Esophagus squamous epithelium (tissue), 5 donors: Measurements from ENCODE around the gene GNB2. TPM values are rescaled to one million over a fixed set of nuclear protein-coding genes. Genes with fewer than 3 reads are reported as not detected.

Experiments
- DNase-seq: peaks from one replicate; lab custom pipeline; 2025; lab: John Stamatoyannopoulos, UW
- H3K27ac ChIP-seq, 4 donors: fragments of 200-600 bp; sonication (generic); one replicate each; pipeline ENCODE4 v1.5.1; 2016 to 2019; ENCODE audit warnings: mild to moderate bottlenecking in 1 of 4
- H3K27me3 ChIP-seq, 4 donors: fragments of 200-600 bp; sonication (generic); 1 replicate in 3 of 4; 2 replicates in 1 of 4; pipeline versions ENCODE4 v1.5.1 to v1.6.0; 2017 to 2021; ENCODE audit warnings: antibody characterized with exemption in 1 of 4
- H3K36me3 ChIP-seq, 3 donors: fragments of 200-600 bp; sonication (generic); one replicate each; pipeline ENCODE4 v1.5.1; 2016 to 2019
- H3K4me1 ChIP-seq, 3 donors: fragments of 200-600 bp; sonication (generic); one replicate each; pipeline ENCODE4 v1.5.1; 2017 to 2019
- H3K4me3 ChIP-seq, 4 donors: fragments of 200-600 bp; sonication (generic); 1 replicate in 3 of 4; 2 replicates in 1 of 4; pipeline ENCODE4 v1.5.1; 2016 to 2019; ENCODE audit warnings: mild to moderate bottlenecking in 2 of 4, moderate library complexity in 1 of 4
- H3K9me3 ChIP-seq, 3 donors: fragments of 200-600 bp; sonication (generic); one replicate each; pipeline ENCODE4 v1.5.1; 2016 to 2019
- CTCF ChIP-seq, 6 experiments: fragments of 450-650 bp in 4 of 6; fragments of 200-600 bp in 2 of 6; sonication (generic) in 2 of 6; IDR thresholded peaks; one replicate each; pipeline ENCODE4 v1.5.1; 2016 to 2019; ENCODE audit warnings: antibody characterized with exemption in 6 of 6, mild to moderate bottlenecking in 4 of 6, moderate library complexity in 4 of 6
- POLR2A ChIP-seq, 4 donors: fragments of 450-650 bp; IDR thresholded peaks; one replicate each; pipeline ENCODE4 v1.6.1; 2017; ENCODE audit warnings: antibody characterized with exemption in 4 of 4, mild to moderate bottlenecking in 4 of 4, moderate library complexity in 3 of 4
- WGBS, 2 donors: methylation state at CpG; one replicate each; pipeline ENCODE4 v1.1.5; 2018; 5-methylcytosine and 5-hydroxymethylcytosine counted together
- intact Hi-C: fragments of 100-400 bp; cut with DNase I; formaldehyde crosslinking; loops from one replicate; pipeline ENCODE4 v1.15.0; 2022
- total RNA-seq, 4 donors: library from RNA; depleted of rRNA; stranded (reverse); fragments of >200 nt; gene quantifications; one replicate each; pipeline ENCODE4 v1.1.0, GENCODE V29; 2016
- donor health status: DM: yes; HTN: yes; CAD: no.

The GNB2 gene
- total RNA-seq, 4 donors from 2014 or later = 186 to 306 (median 226) TPM

GRCh38 chr7:100671353-100672327, 1.9 kb upstream of the GNB2 start:
- TF ChIP-seq CTCF (IDR thresholded peaks at IDR 0.05) (no peak), POLR2A (IDR thresholded peaks at IDR 0.05) (no peak)
- Histone ChIP-seq H3K9me3 (no peaks in the 10 kb centered on the region), H3K27me3 (no peaks in the 10 kb centered on the region), H3K36me3 (peaks cover 0 to 6% (median 2%) of the 10 kb centered on the region in 3 donors), H3K27ac (no peak overlapping the region), H3K4me1 (peaks cover 9 to 23% (median 12%) of the 10 kb centered on the region in 3 donors), H3K4me3 (no peak overlapping the region)
- 84 to 88% methylated on average over 9 to 15 of the region's 18 CpGs for WGBS, 2 donors
- intact Hi-C loops = no loop called here
- DNase-seq = no peak

GRCh38 chr7:100673942-100674410, 436 bp downstream of the GNB2 start:
- TF ChIP-seq POLR2A (IDR thresholded peaks at IDR 0.05) = peak in 1 of 4 donors; percentile 3
- TF ChIP-seq CTCF (IDR thresholded peaks at IDR 0.05) = no peak
- Histone ChIP-seq H3K9me3 (no peaks in the 10 kb centered on the region), H3K27me3 (no peaks in the 10 kb centered on the region), H3K4me3 (peak overlapping the region; percentile 70 to 99 (median 98)), H3K36me3 (peaks cover 20 to 29% (median 26%) of the 10 kb centered on the region in 3 donors), H3K4me1 (peaks cover 9 to 45% (median 12%) of the 10 kb centered on the region in 3 donors), H3K27ac (peak overlapping the region; percentile 96 to 100 (median 99))
- WGBS, 2 donors = 0% methylated on average over 2 to 14 of the region's 34 CpGs
- DNase-seq = no peak
- intact Hi-C loops = no loop called here

- WGBS, 2 donors = 0% methylated on average over 8 of the region's 43 CpGs; no CpG with 5 or more reads in 1 of the 2 donors
- intact Hi-C loops = no loop called here
- TF ChIP-seq CTCF (IDR thresholded peaks at IDR 0.05) (no peak), POLR2A (IDR thresholded peaks at IDR 0.05) (no peak)
- peaks cover 24 to 35% (median 32%) of the 10 kb centered on the region in 3 donors for H3K36me3 ChIP-seq
- peak overlapping the region; percentile 96 to 100 (median 99) for H3K27ac ChIP-seq
- no peaks in the 10 kb centered on the region for H3K9me3 ChIP-seq
- peaks cover 13 to 51% (median 18%) of the 10 kb centered on the region in 3 donors for H3K4me1 ChIP-seq
- DNase-seq = no peak
- no peaks in the 10 kb centered on the region for H3K27me3 ChIP-seq
- peak overlapping the region; percentile 70 to 99 (median 98) for H3K4me3 ChIP-seq
Measured at GRCh38 chr7:100674411-100675104, 1.0 kb downstream of the GNB2 start.

GRCh38 chr7:100675105-100675451, 1.5 kb downstream of the GNB2 start:
- H3K27ac ChIP-seq = peak overlapping the region; percentile 96 to 100 (median 99)
- peaks cover 24 to 40% (median 33%) of the 10 kb centered on the region in 3 donors for H3K36me3 ChIP-seq
- H3K27me3 ChIP-seq = no peaks in the 10 kb centered on the region
- no peak for TF ChIP-seq CTCF (IDR thresholded peaks at IDR 0.05)
- no peak for TF ChIP-seq POLR2A (IDR thresholded peaks at IDR 0.05)
- intact Hi-C loops = no loop called here
- H3K4me1 ChIP-seq = peaks cover 18 to 56% (median 23%) of the 10 kb centered on the region in 3 donors
- H3K9me3 ChIP-seq = no peaks in the 10 kb centered on the region
- no peak for DNase-seq
- no CpG with 5 or more reads among the region's 46 CpGs for WGBS, 2 donors
- peak overlapping the region; percentile 70 to 99 (median 98) for H3K4me3 ChIP-seq
